Measurements from ENCODE around the gene RPN2.

Gene RPN2

GRCh38 chr20:37200376-37200775 lies 21.2 kb downstream of the RPN2 start:
- Mint-ChIP-seq H3K27ac (no peak overlapping the region), H3K4me3 (no peak overlapping the region), H3K36me3 (peaks cover 11% of the 10 kb centered on the region), H3K27me3 (no peaks in the 10 kb centered on the region), H3K4me1 (peaks cover 30% of the 10 kb centered on the region), H3K9me3 (no peaks in the 10 kb centered on the region)

GRCh38 chr20:37200926-37201826 lies 22.0 kb downstream of the RPN2 start:
- Mint-ChIP-seq H3K36me3 (peaks cover 14% of the 10 kb centered on the region), H3K27ac (peak overlapping the region; percentile 11), H3K9me3 (no peaks in the 10 kb centered on the region), H3K4me3 (no peak overlapping the region), H3K27me3 (no peaks in the 10 kb centered on the region), H3K4me1 (peaks cover 27% of the 10 kb centered on the region)

GRCh38 chr20:37201827-37202162 lies 22.7 kb downstream of the RPN2 start:
- H3K4me3 Mint-ChIP-seq: no peak overlapping the region
- peaks cover 14% of the 10 kb centered on the region for H3K36me3 Mint-ChIP-seq
- peaks cover 22% of the 10 kb centered on the region for H3K4me1 Mint-ChIP-seq
- H3K27ac Mint-ChIP-seq: no peak overlapping the region
- no peaks in the 10 kb centered on the region for H3K9me3 Mint-ChIP-seq
- H3K27me3 Mint-ChIP-seq: no peaks in the 10 kb centered on the region

- Mint-ChIP-seq H3K4me1 (peaks cover 16% of the 10 kb centered on the region), H3K9me3 (no peaks in the 10 kb centered on the region), H3K4me3 (no peak overlapping the region), H3K27me3 (no peaks in the 10 kb centered on the region), H3K36me3 (peaks cover 16% of the 10 kb centered on the region), H3K27ac (no peak overlapping the region)
Measured at GRCh38 chr20:37202267-37202943, 23.3 kb downstream of the RPN2 start.

GRCh38 chr20:37204056-37204455 lies 24.9 kb downstream of the RPN2 start:
- H3K27me3 Mint-ChIP-seq: no peaks in the 10 kb centered on the region
- peaks cover 16% of the 10 kb centered on the region for H3K4me1 Mint-ChIP-seq
- peaks cover 13% of the 10 kb centered on the region for H3K36me3 Mint-ChIP-seq
- no peaks in the 10 kb centered on the region for H3K9me3 Mint-ChIP-seq
- no peak overlapping the region for H3K4me3 Mint-ChIP-seq
- H3K27ac Mint-ChIP-seq: no peak overlapping the region

GRCh38 chr20:37205130-37205529 lies 26.0 kb downstream of the RPN2 start:
- Mint-ChIP-seq H3K4me1 (peaks cover 16% of the 10 kb centered on the region), H3K27ac (no peak overlapping the region), H3K9me3 (no peaks in the 10 kb centered on the region), H3K4me3 (no peak overlapping the region), H3K36me3 (peaks cover 10% of the 10 kb centered on the region), H3K27me3 (no peaks in the 10 kb centered on the region)

- Mint-ChIP-seq H3K27me3 (no peaks in the 10 kb centered on the region), H3K27ac (no peak overlapping the region)
Measured at GRCh38 chr20:37205794-37206193, 26.7 kb downstream of the RPN2 start.

GRCh38 chr20:37207171-37207570 lies 28.0 kb downstream of the RPN2 start:
- H3K4me3 Mint-ChIP-seq: no peak overlapping the region
- H3K4me1 Mint-ChIP-seq: peaks cover 8% of the 10 kb centered on the region
- H3K27ac Mint-ChIP-seq: no peak overlapping the region
- no peaks in the 10 kb centered on the region for H3K27me3 Mint-ChIP-seq
- H3K9me3 Mint-ChIP-seq: no peaks in the 10 kb centered on the region
- H3K36me3 Mint-ChIP-seq: peaks cover 12% of the 10 kb centered on the region

More at GRCh38 chr20:37205794-37206193, 26.7 kb downstream of the RPN2 start:
- Mint-ChIP-seq H3K9me3 (no peaks in the 10 kb centered on the region), H3K4me3 (no peak overlapping the region), H3K36me3 (peaks cover 10% of the 10 kb centered on the region), H3K4me1 (peaks cover 16% of the 10 kb centered on the region)

GRCh38 chr20:37209193-37209592 lies 30.1 kb downstream of the RPN2 start:
- Mint-ChIP-seq H3K4me3 (no peak overlapping the region), H3K36me3 (peaks cover 11% of the 10 kb centered on the region), H3K4me1 (peaks cover 6% of the 10 kb centered on the region), H3K27ac (no peak overlapping the region), H3K9me3 (no peaks in the 10 kb centered on the region), H3K27me3 (no peaks in the 10 kb centered on the region)

GRCh38 chr20:37209661-37210314 lies 30.7 kb downstream of the RPN2 start:
- Mint-ChIP-seq H3K4me3 (no peak overlapping the region), H3K36me3 (peaks cover 10% of the 10 kb centered on the region), H3K9me3 (no peaks in the 10 kb centered on the region), H3K27ac (no peak overlapping the region), H3K4me1 (peaks cover 6% of the 10 kb centered on the region), H3K27me3 (no peaks in the 10 kb centered on the region)

GRCh38 chr20:37218441-37218840 lies 39.3 kb downstream of the RPN2 start:
- Mint-ChIP-seq H3K27ac (no peak overlapping the region), H3K4me3 (no peak overlapping the region), H3K9me3 (no peaks in the 10 kb centered on the region), H3K27me3 (no peaks in the 10 kb centered on the region), H3K4me1 (peaks cover 3% of the 10 kb centered on the region), H3K36me3 (peaks cover 7% of the 10 kb centered on the region)

- H3K27me3 Mint-ChIP-seq: no peaks in the 10 kb centered on the region
- H3K4me3 Mint-ChIP-seq: no peak overlapping the region
- peaks cover 7% of the 10 kb centered on the region for H3K36me3 Mint-ChIP-seq
- no peaks in the 10 kb centered on the region for H3K9me3 Mint-ChIP-seq
- H3K27ac Mint-ChIP-seq: no peak overlapping the region
- peaks cover 3% of the 10 kb centered on the region for H3K4me1 Mint-ChIP-seq
Measured at GRCh38 chr20:37218976-37219375, 39.8 kb downstream of the RPN2 start.

- no peak overlapping the region for H3K27ac Mint-ChIP-seq
- peaks cover 13% of the 10 kb centered on the region for H3K36me3 Mint-ChIP-seq
- H3K27me3 Mint-ChIP-seq: no peaks in the 10 kb centered on the region
Measured at GRCh38 chr20:37219751-37220668, 40.9 kb downstream of the RPN2 start.

GRCh38 chr20:37220731-37221130 lies 41.6 kb downstream of the RPN2 start:
- H3K27me3 Mint-ChIP-seq: no peaks in the 10 kb centered on the region
- H3K4me1 Mint-ChIP-seq: no peaks in the 10 kb centered on the region
- no peaks in the 10 kb centered on the region for H3K9me3 Mint-ChIP-seq
- peaks cover 15% of the 10 kb centered on the region for H3K36me3 Mint-ChIP-seq
- H3K4me3 Mint-ChIP-seq: no peak overlapping the region
- H3K27ac Mint-ChIP-seq: no peak overlapping the region

More at GRCh38 chr20:37219751-37220668, 40.9 kb downstream of the RPN2 start:
- Mint-ChIP-seq H3K4me1 (peaks cover 3% of the 10 kb centered on the region), H3K9me3 (no peaks in the 10 kb centered on the region), H3K4me3 (no peak overlapping the region)

GRCh38 chr20:37222086-37222485 lies 43.0 kb downstream of the RPN2 start:
- no peak overlapping the region for H3K4me3 Mint-ChIP-seq
- no peak overlapping the region for H3K27ac Mint-ChIP-seq
- H3K27me3 Mint-ChIP-seq: no peaks in the 10 kb centered on the region
- peaks cover 13% of the 10 kb centered on the region for H3K36me3 Mint-ChIP-seq
- no peaks in the 10 kb centered on the region for H3K9me3 Mint-ChIP-seq
- no peaks in the 10 kb centered on the region for H3K4me1 Mint-ChIP-seq
